Activated CD4-positive, alpha-beta T cell treated with anti-CD3 and anti-CD28 coated beads, Interleukin-2, amount 50 U/mL, for 48 hours (primary cell): Measurements from ENCODE around the gene MAST4.

ENCODE experiments used
- DNase-seq, 2 experiments: peaks; one replicate each; pipeline ENCODE4 v3.0.0-alpha.2; 2020

MAST4 gene

DNA sequence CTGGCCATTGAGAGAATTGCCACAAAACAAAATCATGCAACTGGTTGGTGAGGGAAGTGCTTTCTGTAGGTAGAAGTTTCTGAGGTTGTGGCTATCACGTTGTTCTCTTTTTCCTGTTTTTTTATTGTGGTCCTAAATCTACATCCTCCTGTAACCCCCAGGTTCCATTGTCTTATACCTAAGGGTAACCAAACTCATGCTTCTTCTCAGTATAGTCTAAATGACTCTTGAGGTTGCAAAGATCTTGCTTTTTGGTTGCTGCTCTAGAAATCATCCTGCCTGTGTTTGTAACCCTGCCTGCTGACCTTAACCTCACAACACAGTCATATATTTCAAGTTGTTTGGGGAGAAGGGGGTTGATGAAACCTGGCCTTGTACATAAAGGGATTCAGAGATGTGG lies 327.3 kb downstream of the MAST4 start:
- no peak for DNase-seq

DNA sequence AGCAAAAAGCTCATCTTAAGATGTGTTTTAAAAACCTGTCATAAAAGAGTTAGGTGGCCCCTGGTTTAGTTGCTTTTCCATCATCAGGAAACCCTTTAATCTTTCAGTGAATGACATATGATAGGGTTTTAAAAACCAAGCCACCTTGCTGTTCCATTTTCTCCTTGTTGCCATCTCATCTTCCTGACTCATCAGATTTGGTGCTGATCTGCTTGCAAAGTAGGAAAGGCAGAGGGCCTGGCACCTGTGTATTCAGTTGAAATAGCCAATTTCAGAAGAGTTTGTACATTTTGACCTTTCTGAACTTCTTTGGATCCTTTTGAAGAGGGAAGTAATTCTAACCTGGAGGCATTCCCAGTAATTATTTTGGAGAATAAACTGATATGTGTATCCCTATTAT lies 327.7 kb downstream of the MAST4 start:
- DNase-seq, result no peak

DNA sequence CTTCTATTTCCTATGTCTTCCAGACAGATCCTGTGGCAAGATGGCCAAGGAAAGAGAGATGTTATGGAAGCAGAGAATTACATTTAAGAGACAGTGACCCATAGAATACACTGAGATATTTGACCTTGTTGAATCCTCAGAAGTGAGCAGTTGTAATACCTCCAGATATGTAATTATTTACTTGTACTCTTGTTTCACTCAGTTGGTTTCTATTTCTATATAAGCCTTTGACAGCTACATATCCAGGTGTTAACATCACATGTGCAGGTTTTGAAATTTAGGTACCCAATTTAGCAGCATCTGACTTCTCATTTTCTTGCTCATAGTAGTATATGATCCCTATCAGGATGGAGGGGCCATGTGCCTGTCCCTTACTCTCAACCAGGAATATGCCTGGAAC lies 330.9 kb downstream of the MAST4 start:
- no peak for DNase-seq

DNA sequence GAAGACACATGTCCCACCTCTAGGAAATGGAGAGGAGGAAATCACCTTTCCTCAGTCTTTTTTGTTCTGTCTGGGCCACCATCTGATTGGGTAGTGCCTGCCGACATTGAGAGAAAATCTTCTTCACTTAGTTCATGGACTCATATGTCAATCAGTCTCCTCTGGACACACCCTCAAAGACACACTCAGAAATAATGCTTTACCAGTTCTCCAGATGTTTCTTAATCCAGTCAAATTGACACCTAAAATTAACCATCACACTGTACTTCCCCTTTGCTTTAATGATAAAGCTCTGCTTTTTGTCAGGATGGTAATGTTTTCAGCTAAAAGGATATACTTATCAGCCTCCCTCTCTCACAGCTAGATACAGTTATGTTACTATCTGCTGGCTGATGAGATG lies 333.1 kb downstream of the MAST4 start:
- no peak for DNase-seq

DNA sequence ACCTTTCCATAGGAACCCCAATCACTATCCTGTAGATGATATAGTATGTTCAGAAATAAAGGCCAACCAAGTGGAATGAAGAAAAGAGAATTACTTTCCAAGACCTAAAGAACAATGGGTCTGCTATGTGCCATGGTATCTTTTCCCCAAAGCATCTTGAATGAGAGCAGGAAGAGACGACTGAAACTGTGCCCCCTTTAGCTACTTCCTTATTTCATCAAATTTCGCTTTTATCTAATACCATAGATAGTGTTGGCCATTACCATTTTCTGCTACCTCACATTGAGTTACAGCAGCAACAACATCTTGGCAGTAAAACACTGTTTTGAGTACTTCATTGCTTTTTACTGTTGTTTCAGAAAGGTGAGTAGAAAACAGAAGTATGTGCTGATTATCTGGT lies 333.8 kb downstream of the MAST4 start:
- DNase-seq, result no peak

DNA sequence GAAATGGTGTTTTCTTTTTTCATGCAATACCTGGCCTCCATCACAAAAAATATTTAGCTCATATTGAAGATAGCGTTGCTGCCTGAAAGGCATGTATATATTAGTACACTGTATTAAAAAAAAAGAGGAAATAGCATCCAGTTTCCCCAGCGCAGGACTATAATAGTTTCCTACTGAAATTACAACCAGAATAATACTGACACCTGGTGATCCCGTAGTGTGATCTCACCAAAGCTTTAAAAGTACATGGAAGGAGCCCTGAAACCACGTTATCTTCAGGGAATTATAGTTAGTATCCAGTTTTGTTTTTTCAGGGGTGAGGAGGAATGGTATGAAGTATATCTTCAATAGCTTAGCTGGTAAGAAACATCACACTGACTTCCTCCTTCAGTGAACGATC lies 335.5 kb downstream of the MAST4 start:
- DNase-seq, result no peak

DNA sequence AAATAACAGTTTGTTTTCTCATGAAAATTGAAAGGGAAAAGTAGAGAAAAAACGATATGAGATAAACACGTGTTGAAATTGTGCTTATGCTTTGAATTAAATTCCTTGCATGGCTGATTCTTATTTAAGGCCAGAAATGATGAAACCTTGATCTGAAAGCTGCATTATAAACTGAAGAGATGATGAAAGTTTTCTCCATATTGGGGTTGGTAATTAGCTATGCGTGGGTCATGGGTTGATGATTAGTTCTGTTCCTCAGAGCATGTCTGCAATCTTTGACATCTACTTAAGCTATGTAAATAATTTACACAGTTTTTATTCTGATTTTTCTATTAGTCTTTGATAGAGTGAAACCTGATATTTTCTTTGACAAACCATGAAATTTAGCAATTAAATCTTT lies 336.3 kb downstream of the MAST4 start:
- no peak for DNase-seq

DNA sequence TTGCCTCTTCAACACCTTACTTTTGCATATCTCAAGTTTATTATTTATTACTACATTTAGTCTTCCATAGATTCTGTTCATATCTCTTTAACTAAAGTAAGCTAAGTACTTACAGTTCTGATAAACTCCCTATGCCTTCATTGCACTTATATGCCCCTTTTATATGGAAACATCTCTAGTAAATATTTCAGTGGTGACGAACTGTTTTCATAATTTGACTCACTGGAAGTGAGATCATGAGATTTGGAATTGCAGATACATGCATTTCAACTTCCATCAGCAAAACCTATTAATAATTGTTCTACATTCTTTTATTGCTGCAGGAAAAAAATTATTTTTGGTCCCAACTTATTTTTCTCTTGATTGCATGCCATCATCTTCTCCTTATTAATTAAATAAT lies 336.9 kb downstream of the MAST4 start:
- no peak for DNase-seq

DNA sequence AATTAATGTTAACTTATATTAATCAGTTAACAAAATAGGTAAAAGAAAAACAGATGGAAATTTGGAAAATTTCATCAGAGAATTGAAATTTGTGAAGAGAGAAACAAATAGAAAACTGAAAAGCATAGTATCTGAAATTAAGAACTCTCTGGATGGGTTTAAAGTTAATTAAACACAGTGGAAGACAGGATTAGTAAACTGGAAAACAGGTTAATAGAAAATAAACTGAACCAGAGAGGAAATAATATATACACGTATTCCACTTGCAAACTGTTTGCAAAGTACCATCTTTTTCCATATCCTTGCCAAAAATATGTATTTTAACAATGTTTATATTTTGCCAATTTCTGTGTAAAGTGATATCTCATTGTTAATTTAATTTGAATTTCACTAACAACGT lies 342.9 kb downstream of the MAST4 start:
- DNase-seq, result no peak

DNA sequence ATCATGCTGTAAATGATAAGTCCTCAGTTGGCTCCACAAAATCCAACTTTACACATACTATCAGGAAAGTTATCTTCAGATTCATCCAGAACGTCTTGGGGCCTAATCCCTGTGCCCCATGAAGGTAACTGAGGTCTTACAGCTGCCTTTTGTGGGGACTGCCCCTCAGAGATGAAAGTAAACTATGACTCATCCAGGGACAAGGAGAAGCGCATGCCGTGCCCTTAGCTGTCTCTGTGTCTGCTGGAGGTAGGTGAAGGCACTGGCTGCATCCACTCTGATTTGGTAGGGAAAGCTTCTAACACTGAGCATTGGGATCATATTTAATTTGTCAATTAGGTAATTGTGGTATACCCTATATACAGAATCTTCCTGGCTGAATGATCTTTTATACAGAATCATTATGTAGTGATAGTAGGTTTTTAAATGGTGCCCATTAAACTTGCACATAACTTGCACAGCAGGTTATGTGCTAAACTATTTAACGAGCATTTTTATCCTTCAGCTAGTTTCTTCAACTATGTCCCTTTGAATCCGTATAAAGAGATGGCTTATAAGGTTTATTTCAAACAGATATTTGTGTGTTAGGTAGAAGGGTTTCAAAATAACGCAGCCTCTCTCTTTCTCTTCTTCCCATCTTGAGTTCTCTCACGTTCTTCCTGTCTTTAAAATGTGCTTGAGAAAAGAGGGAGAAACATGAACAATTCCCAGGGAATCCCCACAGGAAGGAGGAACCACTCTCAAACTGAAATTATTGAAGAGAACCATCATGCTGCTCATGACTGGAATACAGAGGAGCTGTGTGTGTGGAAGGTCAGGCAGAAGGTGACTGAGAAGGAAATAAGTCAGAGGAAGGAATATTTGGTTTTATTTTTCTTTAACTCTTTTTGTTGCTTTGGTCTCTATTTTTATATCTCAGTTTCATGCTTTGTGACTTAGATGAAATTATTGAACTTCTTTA lies 349.5 kb downstream of the MAST4 start:
- DNase-seq, result peak; percentile 18 to 38

DNA sequence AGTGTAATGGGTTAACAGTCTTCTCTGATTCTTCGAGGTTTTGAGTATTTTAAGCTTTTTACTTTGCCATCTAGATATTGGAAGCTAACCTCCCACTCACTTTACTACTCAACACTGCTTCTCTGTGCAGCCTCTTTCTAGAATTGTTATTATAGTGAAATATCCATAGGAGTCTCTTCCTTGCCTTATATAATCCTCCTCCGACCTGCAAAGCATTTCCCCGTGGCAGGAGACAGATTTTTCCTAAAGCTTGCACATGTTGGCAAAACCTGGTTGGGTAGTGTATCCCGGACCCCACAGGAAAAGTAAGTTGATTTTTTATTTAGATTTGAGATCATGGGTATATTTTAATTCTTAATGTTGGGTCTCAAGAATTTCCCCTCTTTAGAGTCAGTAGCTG lies 351.3 kb downstream of the MAST4 start:
- DNase-seq, result no peak

DNA sequence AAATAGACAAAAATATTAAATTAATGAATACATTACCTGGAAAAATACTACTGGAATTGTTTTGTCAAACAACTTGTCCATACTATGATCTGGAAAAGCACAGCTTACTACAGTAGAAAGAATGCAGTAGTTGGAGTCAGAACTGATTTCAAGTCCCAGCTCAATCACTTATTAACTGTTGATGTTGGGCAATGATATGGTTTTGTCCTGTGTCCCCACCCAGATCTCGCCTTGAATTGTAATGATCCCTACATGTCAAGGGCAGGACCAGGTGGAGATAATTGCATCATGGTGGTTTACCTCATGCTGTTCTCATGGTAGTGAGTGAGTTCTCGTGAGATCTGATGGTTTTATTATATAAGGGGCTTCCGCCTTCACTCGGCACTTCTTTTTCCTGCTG lies 352.9 kb downstream of the MAST4 start:
- DNase-seq, result no peak

DNA sequence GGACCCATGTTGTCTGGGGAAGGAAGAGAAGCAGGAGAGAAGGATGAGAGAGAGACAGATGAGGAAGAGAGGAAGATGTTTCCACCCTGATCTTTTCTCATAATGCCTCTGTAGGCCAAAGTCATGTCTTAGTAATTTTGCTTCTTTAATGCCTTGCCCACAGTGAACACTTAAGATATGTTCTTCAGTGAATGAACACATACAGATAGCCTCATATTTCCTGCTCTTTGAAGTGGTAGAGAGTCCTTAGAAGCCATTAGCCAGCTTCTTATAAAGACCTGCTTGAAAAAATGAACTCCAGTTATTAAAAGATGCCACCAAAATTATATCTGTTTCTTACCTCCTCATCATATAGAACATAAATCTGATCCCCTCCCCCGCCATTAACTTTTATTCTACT lies 356.0 kb downstream of the MAST4 start:
- no peak for DNase-seq

DNA sequence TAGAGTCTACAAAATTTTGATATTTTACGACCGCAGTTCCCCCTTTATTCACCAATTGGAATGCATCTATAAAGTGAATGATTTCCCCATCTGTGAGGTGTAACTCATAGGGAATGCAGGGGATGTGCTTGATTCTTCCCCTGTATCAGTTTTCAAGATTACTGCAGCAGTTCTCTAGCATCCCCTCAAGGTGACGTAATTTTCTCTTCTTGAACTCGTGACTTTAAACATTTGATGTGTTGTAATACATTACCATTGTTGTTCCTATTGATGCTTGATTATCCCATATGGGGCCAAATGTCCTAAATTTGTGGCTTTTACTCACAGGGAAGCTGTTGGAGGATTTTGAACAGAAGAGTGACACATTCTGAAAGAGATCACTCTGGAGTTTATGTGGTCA lies 360.2 kb downstream of the MAST4 start:
- no peak for DNase-seq

DNA sequence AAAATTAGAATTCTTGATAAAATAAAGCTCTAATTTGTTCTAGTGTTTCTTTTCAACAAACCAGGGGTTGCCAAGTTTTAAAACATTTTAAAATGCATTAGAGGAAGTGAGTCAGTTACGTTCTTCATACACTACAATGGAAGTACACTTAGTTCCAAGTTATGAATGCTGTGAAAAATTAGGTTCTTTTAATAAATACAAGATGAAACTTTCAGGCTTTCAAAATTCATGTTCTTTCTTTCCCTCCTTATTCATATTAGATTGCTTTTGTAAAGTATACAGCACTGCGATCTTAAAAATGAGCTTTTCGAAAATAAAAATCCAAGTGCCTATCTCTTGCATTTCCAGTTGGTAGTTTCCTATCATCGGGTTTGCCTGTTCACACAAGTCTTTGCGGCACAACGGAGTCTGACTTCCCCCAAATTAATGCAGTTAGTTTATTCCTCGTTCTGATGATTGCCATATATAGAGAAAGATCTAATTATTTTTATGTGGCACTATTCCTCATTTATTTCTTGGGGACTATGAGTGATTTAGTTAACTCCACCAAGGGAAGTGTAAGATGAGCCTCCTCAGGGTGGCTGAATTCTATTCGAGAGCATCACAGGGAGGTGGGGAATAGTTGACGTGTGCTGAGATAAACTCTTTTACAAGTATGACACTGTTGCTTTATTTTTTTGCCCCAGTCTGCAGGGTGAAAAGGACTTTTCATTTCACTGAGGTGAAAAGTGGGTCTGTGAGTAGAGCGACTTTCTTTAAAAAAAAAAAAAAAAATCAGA lies 362.2 kb downstream of the MAST4 start:
- DNase-seq, result no peak

DNA sequence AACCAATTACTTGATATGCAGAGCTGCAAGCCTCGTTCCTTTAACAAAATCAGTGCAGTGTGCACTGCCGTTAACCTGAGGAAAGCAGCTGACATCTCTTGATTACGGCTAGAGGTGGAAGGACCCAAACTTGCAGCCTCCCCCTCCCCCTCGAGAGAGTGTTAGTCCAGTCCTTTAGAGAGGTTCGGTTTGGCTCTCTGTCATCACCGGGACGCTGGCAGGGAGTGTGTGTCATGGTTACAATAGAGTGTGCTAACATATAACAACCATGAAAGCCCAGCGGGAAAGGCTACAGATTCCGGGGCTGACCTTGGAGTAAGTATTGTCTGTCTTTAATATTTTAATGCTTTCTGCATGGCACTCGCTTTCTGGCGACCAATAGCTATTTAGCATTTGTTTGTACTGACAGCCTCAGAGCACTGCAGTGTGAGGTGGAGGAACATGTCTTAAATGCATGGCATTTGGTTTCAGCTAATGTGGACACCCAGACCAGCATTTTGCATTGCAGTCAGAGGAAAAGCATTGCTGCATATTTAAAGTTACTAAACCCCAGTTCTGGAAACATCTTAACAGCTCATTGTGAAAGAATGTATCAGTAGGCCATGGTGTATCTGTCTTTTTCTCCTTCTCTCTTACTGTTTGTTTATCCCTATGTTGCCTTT lies 362.9 kb downstream of the MAST4 start:
- no peak for DNase-seq

DNA sequence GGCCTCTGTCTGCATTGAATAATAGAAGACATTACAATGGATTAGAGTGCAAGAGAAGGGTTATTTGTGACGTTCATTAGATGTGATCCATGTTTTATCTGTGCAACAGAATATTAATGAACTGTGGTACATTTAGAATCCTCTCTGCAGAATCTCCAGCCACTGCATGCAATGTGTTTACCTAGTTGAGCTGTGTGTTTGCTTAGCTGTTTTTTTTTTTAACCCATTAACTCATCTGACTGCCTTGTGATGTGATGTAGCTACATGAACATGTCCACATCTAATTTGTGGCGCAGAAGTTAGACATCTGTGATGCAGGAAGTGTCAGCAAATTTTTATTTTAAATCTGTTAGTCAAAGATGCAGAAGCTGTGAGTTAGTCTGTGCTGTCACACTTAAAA lies 363.5 kb downstream of the MAST4 start:
- no peak for DNase-seq

DNA sequence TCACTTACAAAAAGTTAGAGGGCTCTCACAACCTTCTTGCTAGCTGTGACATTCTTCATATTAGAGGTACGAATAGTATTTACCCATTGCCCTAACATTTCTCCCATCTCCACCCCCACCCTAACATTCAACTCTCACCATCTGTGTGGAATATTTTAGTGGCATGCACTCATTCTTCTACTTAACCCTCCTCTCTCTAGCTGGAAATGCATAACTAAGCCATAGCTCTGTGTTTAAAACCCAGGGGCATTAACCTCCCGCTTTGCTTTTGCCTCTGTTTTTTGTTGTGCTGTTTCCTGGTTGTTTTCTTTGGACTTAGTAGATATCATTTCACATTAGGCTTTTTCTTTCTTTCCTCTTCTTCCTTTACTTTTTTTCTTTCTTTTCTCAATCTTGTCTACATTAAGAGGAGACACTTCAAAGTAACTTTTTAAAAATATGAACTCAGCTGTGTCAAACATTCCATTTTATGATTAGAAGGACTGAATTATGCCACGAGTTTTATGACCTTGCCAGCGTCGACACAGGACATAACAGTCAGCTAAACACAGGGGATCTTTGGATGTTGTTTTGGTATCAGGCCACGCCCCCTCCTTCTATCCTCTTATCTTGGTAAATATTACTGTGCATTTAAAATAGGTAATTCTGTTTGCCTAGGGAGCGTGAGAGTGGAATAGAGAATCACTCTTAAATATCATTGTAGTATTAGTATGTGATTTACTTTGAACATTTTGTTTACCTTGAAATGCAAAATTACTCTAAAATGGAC lies 364.4 kb downstream of the MAST4 start:
- no peak for DNase-seq

DNA sequence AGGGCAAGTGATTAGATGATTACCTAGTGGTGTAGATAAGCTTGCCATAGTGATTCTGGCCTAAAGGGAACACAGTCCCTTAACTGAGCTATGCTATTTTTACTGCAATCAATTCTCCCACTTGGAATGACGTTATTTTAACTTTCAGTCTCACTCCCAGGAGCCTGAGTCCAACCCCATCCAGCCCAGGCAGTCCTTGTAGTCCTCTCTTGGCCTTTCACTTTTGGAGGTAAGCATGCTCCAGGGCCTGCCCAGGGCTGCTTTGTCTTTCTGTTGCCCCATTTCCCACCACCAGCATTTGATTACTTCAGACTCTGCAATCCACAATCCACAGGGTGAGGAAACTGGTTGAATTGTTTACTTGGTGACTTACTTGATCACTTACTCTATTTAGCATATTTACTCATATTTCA lies 367.4 kb downstream of the MAST4 start:
- DNase-seq, result no peak

DNA sequence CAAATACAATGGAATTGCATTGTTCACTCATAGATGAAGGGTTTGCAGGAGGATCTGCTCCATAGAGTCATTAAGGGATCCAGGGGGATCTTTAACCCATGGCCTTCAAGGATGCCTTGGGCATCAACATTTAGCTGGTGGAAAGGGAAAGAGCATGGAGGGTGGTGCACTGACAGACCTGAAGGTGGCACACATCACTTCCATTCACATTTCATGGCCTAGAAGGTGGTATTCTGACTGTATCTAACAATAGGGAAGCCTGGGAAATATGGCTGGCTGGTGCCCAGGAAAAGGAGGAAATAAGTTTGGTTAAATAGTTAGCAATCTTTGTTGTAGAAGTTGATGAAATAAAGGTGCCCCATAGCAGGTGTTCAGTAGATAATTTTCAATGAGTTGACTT lies 370.2 kb downstream of the MAST4 start:
- DNase-seq, result no peak

DNA sequence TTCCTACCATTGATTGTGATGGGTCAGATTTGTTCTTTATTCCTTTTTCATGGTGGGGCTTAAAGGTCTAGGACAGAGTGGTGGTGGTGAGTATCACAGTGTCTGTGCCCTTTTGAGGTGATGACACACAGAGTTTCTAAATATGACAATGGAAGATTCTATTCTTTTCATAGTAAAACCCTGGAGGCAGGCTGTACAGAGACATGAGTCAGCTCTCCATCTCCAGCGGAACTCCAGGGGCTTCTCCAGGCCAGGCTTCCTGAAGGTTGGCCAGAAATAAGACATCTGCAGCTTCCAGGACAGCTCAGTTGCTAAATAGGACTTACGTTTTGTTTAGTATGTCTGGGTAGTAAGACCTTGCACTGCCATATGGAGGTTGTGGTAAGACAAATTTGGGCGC lies 370.9 kb downstream of the MAST4 start:
- DNase-seq, result no peak

DNA sequence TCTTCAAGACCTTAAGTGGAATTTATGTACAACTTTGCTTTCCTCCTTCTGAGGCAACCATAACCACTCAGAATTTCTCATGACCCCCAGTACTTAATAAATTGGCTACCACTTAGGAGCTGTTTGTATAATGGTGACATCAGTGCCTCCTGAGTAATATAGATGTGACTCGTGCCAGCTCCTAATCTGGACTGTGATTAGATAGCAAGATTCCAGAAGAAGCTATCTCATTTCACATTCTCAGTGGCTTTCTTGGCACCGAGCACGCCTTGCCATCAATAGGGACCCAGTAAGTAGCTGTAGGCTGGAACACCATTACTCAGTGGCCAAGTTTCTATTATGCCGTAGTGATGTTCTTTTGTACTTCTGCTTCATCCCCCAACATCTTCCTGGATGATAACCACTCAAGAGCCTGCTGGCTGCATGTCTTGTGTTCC lies 371.7 kb downstream of the MAST4 start:
- no peak for DNase-seq

DNA sequence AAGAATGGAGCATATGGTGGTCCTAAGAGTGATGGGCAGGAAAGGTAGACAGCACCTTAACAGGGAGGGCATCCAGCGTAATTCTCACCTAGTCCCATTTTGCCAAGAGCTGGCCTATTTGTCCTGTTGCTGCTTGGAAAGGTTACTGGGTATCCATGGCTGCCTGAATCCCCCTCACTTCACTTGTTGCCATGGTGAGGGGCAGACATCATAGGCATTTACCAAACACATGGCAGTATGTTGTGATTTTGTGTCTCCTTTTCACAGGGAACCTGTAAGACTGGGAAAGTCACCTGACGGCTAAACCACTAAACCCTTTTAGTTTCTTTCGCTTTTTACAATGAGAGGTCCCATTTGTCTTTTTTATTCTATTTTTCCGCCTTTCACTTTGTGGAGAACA lies 373.3 kb downstream of the MAST4 start:
- no peak for DNase-seq
